AG04450 (cell line): ENCODE data around the gene SLC35F4. TPM values are rescaled to one million over a fixed set of nuclear protein-coding genes. Genes with fewer than 3 reads are reported as not detected.

Experiments
- CTCF ChIA-PET: fragments of 300-600, 350-600 bp; formaldehyde crosslinking; extraction: SDS; loops from one replicate; lab custom pipeline; 2022; ENCODE audit warnings: antibody characterized with exemption, inconsistent platforms; lab: Charles Lee
- POLR2A ChIA-PET: fragments of 350-600 bp; formaldehyde crosslinking; extraction: SDS; loops from one replicate; lab custom pipeline; 2021; ENCODE audit warnings: antibody characterized with exemption, inconsistent platforms; lab: Yijun Ruan, JAX
- DNase-seq: peaks from one replicate; pipeline ENCODE4 v3.0.0-alpha.2; 2011; ENCODE audit warnings: low read depth, low spot score
- H3K27ac ChIP-seq: one replicate; pipeline ENCODE4 v1.5.1; 2012; ENCODE audit warnings: low read depth, low read length, control low read depth
- H3K27me3 ChIP-seq: one replicate; pipeline ENCODE4 v1.6.0; 2012; ENCODE audit warnings: low read length; ENCODE audit not compliant: control insufficient read depth, insufficient read depth
- H3K4me3 ChIP-seq: 2 replicates; pipeline ENCODE4 v1.5.1; 2011; ENCODE audit warnings: mild to moderate bottlenecking, low read depth, low read length, control low read depth
- H3K9me3 ChIP-seq: 2 replicates; pipeline ENCODE4 v1.5.1; 2012; ENCODE audit warnings: low read length; ENCODE audit not compliant: control insufficient read depth, insufficient read depth
- CTCF ChIP-seq: IDR thresholded peaks from 2 replicates; pipeline ENCODE4 v1.5.1; 2011; ENCODE audit warnings: low read depth, low read length, control low read depth, inconsistent platforms
- polyA plus RNA-seq: library from polyadenylated mRNA; depleted of rRNA; stranded (reverse); fragments of >200 nt; gene quantifications from 2 replicates; pipeline ENCODE4 v1.2.3, GENCODE V29; 2011

The SLC35F4 gene
- polyA plus RNA-seq, 1 experiment, result not detected

GRCh38 chr14:57530571-57530970, 335.3 kb downstream of the SLC35F4 start:
- Histone ChIP-seq H3K4me3 (no peak overlapping the region), H3K27ac (no peak overlapping the region), H3K9me3 (no peaks in the 10 kb centered on the region), H3K27me3 (no peaks in the 10 kb centered on the region)
- POLR2A ChIA-PET, result no interaction called here
- DNase-seq, result no peak
- no peak for TF ChIP-seq CTCF
- CTCF ChIA-PET, result no interaction called here

GRCh38 chr14:57526942-57527341, 338.9 kb downstream of the SLC35F4 start:
- CTCF ChIA-PET, result interaction anchor here (0.9 to 1.1 kb wide), 2 partner anchors 42 to 543 kb away, joined by 3 read pairs; no protein-coding TSS in a partner anchor
- no peak for TF ChIP-seq CTCF
- Histone ChIP-seq H3K9me3 (no peaks in the 10 kb centered on the region), H3K27ac (no peak overlapping the region), H3K4me3 (no peak overlapping the region), H3K27me3 (no peaks in the 10 kb centered on the region)
- no peak for DNase-seq
- POLR2A ChIA-PET, result no interaction called here

GRCh38 chr14:57519043-57519442, 346.8 kb downstream of the SLC35F4 start:
- no peak for DNase-seq
- Histone ChIP-seq H3K27ac (no peak overlapping the region), H3K27me3 (no peaks in the 10 kb centered on the region), H3K4me3 (no peak overlapping the region), H3K9me3 (no peaks in the 10 kb centered on the region)
- ChIA-PET POLR2A (no interaction called here), CTCF (no interaction called here)
- no peak for TF ChIP-seq CTCF
